Loucy (cell line): ENCODE measurements around the gene UNKL.

Source experiments
- EZH2phosphoT487 ChIP-seq: fragments of 200-600 bp; IDR thresholded peaks from 2 replicates; pipeline ENCODE4 v1.6.1; 2018; ENCODE audit warnings: antibody characterized with exemption, mild to moderate bottlenecking, moderate library complexity, borderline replicate concordance
- TF ChIP-seq, protein P1 (sequence below): fragments of 200-600 bp; sonication (generic); conservative IDR thresholded peaks from 2 replicates; pipeline ENCODE4 v1.5.1; 2014; ENCODE audit warnings: mild to moderate bottlenecking, antibody characterized with exemption, low read length

DNA sequence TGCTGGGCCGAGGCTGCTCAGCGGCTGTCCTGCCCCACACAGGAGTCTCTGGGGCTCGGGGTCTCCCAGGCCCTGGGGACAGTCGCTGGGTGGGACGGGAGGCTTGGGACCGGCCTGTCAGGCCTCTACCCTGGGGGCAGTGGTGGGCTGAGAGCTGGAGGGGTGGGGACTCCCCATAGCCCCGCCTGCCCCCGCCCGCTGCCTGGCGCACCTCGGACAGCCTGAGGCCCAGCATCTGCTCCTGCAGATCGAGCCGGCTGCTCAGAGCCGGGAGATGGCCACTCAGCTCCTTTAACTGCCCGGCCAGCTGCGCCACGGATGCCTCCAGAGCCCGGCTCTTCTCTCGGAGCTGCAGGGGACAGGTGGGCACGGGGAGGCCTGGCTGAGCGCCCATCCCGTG, 23.1 kb upstream of the UNKL start:
- TF ChIP-seq, protein P1, sequence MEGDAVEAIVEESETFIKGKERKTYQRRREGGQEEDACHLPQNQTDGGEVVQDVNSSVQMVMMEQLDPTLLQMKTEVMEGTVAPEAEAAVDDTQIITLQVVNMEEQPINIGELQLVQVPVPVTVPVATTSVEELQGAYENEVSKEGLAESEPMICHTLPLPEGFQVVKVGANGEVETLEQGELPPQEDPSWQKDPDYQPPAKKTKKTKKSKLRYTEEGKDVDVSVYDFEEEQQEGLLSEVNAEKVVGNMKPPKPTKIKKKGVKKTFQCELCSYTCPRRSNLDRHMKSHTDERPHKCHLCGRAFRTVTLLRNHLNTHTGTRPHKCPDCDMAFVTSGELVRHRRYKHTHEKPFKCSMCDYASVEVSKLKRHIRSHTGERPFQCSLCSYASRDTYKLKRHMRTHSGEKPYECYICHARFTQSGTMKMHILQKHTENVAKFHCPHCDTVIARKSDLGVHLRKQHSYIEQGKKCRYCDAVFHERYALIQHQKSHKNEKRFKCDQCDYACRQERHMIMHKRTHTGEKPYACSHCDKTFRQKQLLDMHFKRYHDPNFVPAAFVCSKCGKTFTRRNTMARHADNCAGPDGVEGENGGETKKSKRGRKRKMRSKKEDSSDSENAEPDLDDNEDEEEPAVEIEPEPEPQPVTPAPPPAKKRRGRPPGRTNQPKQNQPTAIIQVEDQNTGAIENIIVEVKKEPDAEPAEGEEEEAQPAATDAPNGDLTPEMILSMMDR, result no peak
- TF ChIP-seq EZH2phosphoT487, result no peak
